ENCODE results near the gene L3MBTL2.

DNA sequence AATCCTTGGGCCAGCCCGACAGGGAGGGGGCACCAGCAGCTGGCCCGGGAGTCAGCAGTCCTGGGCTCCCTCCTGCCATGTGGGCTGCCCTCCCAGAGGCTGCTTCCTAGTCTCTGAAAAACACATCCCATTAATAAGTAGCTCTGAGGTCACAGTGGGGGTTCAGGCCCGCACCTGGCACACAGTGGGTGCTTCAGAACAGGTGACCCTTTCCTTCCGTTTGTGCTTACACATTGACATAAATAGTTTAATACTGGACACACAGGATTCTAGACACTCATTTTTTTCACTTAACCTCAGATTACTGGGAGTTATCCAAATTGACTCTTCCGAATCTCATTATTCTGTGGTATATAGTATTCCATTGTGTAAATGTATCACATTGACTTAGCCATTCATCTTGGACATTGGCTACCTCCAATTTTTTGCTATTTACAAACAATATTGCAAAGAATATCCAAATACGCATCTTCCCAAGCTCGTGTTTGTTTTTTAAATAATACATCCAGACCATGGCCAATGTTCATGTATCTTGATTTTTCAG is 36.1 kb downstream of the L3MBTL2 start:
- TF ChIP-seq, protein P1, sequence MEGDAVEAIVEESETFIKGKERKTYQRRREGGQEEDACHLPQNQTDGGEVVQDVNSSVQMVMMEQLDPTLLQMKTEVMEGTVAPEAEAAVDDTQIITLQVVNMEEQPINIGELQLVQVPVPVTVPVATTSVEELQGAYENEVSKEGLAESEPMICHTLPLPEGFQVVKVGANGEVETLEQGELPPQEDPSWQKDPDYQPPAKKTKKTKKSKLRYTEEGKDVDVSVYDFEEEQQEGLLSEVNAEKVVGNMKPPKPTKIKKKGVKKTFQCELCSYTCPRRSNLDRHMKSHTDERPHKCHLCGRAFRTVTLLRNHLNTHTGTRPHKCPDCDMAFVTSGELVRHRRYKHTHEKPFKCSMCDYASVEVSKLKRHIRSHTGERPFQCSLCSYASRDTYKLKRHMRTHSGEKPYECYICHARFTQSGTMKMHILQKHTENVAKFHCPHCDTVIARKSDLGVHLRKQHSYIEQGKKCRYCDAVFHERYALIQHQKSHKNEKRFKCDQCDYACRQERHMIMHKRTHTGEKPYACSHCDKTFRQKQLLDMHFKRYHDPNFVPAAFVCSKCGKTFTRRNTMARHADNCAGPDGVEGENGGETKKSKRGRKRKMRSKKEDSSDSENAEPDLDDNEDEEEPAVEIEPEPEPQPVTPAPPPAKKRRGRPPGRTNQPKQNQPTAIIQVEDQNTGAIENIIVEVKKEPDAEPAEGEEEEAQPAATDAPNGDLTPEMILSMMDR (IDR thresholded peaks at IDR 0.05), result no peak
- no peak for TF ChIP-seq EZH2 (IDR thresholded peaks at IDR 0.05; ENCODE audit: borderline replicate concordance, insufficient read depth, low read depth, low read length, poor library complexity, severe bottlenecking)
